ENCODE measurements around the gene UBE2G2. TPM values are rescaled to one million over a fixed set of nuclear protein-coding genes. Genes with fewer than 3 reads are reported as not detected.

Gene UBE2G2
- polyA plus RNA-seq, 1 donor (not counting 4 experiments of a cell fraction or from before 2014, with no cell fraction given), result 106 TPM

- H4K20me1 ChIP-seq (ENCODE audit: control insufficient read depth, extremely low read depth, insufficient read depth, low read length), result no peaks in the 10 kb centered on the region
- H3K4me3 ChIP-seq (ENCODE audit: control insufficient read depth in 2 of 3, extremely low read depth in 1 of 3, insufficient read depth in 2 of 3, low read depth in 1 of 3, low read length in 3 of 3), result no peak overlapping the region
- H3K27ac ChIP-seq (ENCODE audit: control insufficient read depth, insufficient read depth, low read length), result no peak overlapping the region
- no peak overlapping the region for H3K9ac ChIP-seq (ENCODE audit: control insufficient read depth, extremely low read depth, insufficient read depth, low read length)
- TF ChIP-seq CTCF (optimal IDR thresholded peaks at IDR 0.05 in 1 of 3, IDR thresholded peaks at IDR 0.05 in 1 of 3, conservative IDR thresholded peaks at IDR 0.05 in 1 of 3; ENCODE audit: extremely low read depth in 1 of 3, insufficient read depth in 2 of 3, low read length in 3 of 3) (no peak), EZH2 (IDR thresholded peaks at IDR 0.05; ENCODE audit: low read length) (no peak)
- H3K27me3 ChIP-seq (ENCODE audit: control insufficient read depth, extremely low read depth, insufficient read depth, low read length), result peaks cover 5% of the 10 kb centered on the region
- no peak for FAIRE-seq
- no peaks in the 10 kb centered on the region for H3K9me3 ChIP-seq (ENCODE audit: control insufficient read depth, low read depth, low read length)
- no peak overlapping the region for H2AFZ ChIP-seq (ENCODE audit: control insufficient read depth, low read length)
- peaks cover 11% of the 10 kb centered on the region for H3K4me1 ChIP-seq (ENCODE audit: control insufficient read depth, extremely low read depth, insufficient read depth, low read length)
- H3K79me2 ChIP-seq (ENCODE audit: control insufficient read depth, insufficient read depth, low read length), result no peaks in the 10 kb centered on the region
- no peaks in the 10 kb centered on the region for H3K9me1 ChIP-seq (ENCODE audit: control insufficient read depth, extremely low read depth, insufficient read depth, low read length)
- no peak overlapping the region for H3K4me2 ChIP-seq (ENCODE audit: control insufficient read depth, extremely low read depth, insufficient read depth, low read depth, low read length)
- no peaks in the 10 kb centered on the region for H3K36me3 ChIP-seq (ENCODE audit: control insufficient read depth in 2 of 2, extremely low read depth in 1 of 2, insufficient read depth in 2 of 2, low read length in 2 of 2)
- dilution Hi-C loops (cut with MboI; ENCODE audit: extremely low pct_ligation_motif_present, low sequenced_read_pairs), result no loop called here
- DNase-seq (ENCODE audit: low read depth, low spot score), result no peak
These were observed 41.9 kb downstream of the UBE2G2 start for GRCh38 chr21:44759628-44760285.

GRCh38 chr21:44758781-44759627 is 42.6 kb downstream of the UBE2G2 start:
- H3K27me3 ChIP-seq (ENCODE audit: control insufficient read depth, extremely low read depth, insufficient read depth, low read length), result peaks cover 5% of the 10 kb centered on the region
- FAIRE-seq (no peak), DNase-seq (ENCODE audit: low read depth, low spot score) (no peak)
- no peak overlapping the region for H3K27ac ChIP-seq (ENCODE audit: control insufficient read depth, insufficient read depth, low read length)
- dilution Hi-C loops (cut with MboI; ENCODE audit: extremely low pct_ligation_motif_present, low sequenced_read_pairs), result no loop called here
- H3K79me2 ChIP-seq (ENCODE audit: control insufficient read depth, insufficient read depth, low read length), result no peaks in the 10 kb centered on the region
- H3K4me2 ChIP-seq (ENCODE audit: control insufficient read depth, extremely low read depth, insufficient read depth, low read depth, low read length), result no peak overlapping the region
- H3K4me1 ChIP-seq (ENCODE audit: control insufficient read depth, extremely low read depth, insufficient read depth, low read length), result peaks cover 9% of the 10 kb centered on the region
- no peak overlapping the region for H2AFZ ChIP-seq (ENCODE audit: control insufficient read depth, low read length)
- no peak overlapping the region for H3K4me3 ChIP-seq (ENCODE audit: control insufficient read depth in 2 of 3, extremely low read depth in 1 of 3, insufficient read depth in 2 of 3, low read depth in 1 of 3, low read length in 3 of 3)
- H3K9me3 ChIP-seq (ENCODE audit: control insufficient read depth, low read depth, low read length), result no peaks in the 10 kb centered on the region
- H4K20me1 ChIP-seq (ENCODE audit: control insufficient read depth, extremely low read depth, insufficient read depth, low read length), result no peaks in the 10 kb centered on the region
- no peak overlapping the region for H3K9ac ChIP-seq (ENCODE audit: control insufficient read depth, extremely low read depth, insufficient read depth, low read length)
- H3K36me3 ChIP-seq (ENCODE audit: control insufficient read depth in 2 of 2, extremely low read depth in 1 of 2, insufficient read depth in 2 of 2, low read length in 2 of 2), result no peaks in the 10 kb centered on the region
- no peak for TF ChIP-seq CTCF (optimal IDR thresholded peaks at IDR 0.05 in 1 of 3, IDR thresholded peaks at IDR 0.05 in 1 of 3, conservative IDR thresholded peaks at IDR 0.05 in 1 of 3; ENCODE audit: extremely low read depth in 1 of 3, insufficient read depth in 2 of 3, low read length in 3 of 3)
- no peak for TF ChIP-seq EZH2 (IDR thresholded peaks at IDR 0.05; ENCODE audit: low read length)
- H3K9me1 ChIP-seq (ENCODE audit: control insufficient read depth, extremely low read depth, insufficient read depth, low read length), result no peaks in the 10 kb centered on the region
